H1 (cell line): ENCODE data around the gene MPND.

Experiments used
- BCL11A ChIP-seq, 2 experiments: IDR thresholded peaks; one replicate each; pipeline ENCODE4 v1.6.1; 2011; ENCODE audit warnings: low read depth in 2 of 2, low read length in 2 of 2, mild to moderate bottlenecking in 2 of 2
- CTCF ChIP-seq, 3 experiments: IDR thresholded peaks; 1 replicate in 2 of 3; 2 replicates in 1 of 3; pipeline versions ENCODE4 v1.5.1 to v1.6.1; 2011; ENCODE audit warnings: low read length in 3 of 3, mild to moderate bottlenecking in 3 of 3, inconsistent platforms in 2 of 3, low read depth in 1 of 3, moderate library complexity in 1 of 3; ENCODE audit not compliant: insufficient read depth in 1 of 3; ENCODE audit errors: control extremely low read depth in 1 of 3
- MAX ChIP-seq: IDR thresholded peaks from 2 replicates; pipeline ENCODE4 v1.6.1; 2012; ENCODE audit warnings: inconsistent platforms
- POLR2A ChIP-seq, 2 experiments: IDR thresholded peaks; 1 replicate in 1 of 2; 2 replicates in 1 of 2; pipeline ENCODE4 v1.6.1; 2011; ENCODE audit warnings: low read depth in 2 of 2, low read length in 2 of 2, mild to moderate bottlenecking in 2 of 2; ENCODE audit errors: control extremely low read depth in 1 of 2
- SP2 ChIP-seq: IDR thresholded peaks from 2 replicates; pipeline ENCODE4 v1.6.1; 2012; ENCODE audit warnings: mild to moderate bottlenecking, low read length, inconsistent platforms

- no peak for TF ChIP-seq SP2
- TF ChIP-seq MAX, result no peak
- TF ChIP-seq CTCF (IDR thresholded peaks at IDR 0.05; ENCODE audit: control extremely low read depth in 1 of 3, insufficient read depth in 1 of 3, low read depth in 1 of 3, low read length in 3 of 3), result no peak
- no peak for TF ChIP-seq BCL11A (IDR thresholded peaks at IDR 0.05; ENCODE audit: low read depth in 2 of 2, low read length in 2 of 2)
- no peak for TF ChIP-seq POLR2A (IDR thresholded peaks at IDR 0.05; ENCODE audit: control extremely low read depth in 1 of 2, low read depth in 2 of 2, low read length in 2 of 2)
Observed at GRCh38 chr19:4354897-4355296, 11.5 kb downstream of the MPND start.
